ENCODE measurements around the gene DNAH1. TPM values are rescaled to one million over a fixed set of nuclear protein-coding genes. Genes with fewer than 3 reads are reported as not detected.

DNAH1 gene
- total and polyA plus RNA-seq, 2 experiments from 2014 or later, result 0.81 to 4.0 TPM

DNA sequence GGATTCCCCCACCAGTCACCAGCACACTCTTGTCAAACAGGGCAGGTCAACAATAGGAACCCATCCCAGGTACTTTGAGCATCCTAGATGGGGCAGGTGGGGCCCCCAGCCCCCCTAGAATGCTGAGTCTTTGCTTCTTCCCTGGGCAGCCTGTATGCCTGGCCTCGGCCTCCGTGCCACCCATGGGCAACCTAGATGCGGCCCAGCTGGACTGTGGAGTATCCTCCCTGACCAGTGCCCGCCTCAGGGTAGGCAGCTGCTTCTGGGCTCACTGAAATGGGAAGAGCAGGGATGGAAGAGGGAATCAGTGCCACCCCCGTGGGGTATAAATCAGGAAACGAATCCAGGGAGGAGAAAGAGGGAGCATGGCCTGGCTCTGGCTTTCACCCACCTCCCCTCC is 10.9 kb downstream of the DNAH1 start:
- no peak overlapping the region for H3K4me2 ChIP-seq (ENCODE audit: unreplicated experiment)
- no peaks in the 10 kb centered on the region for H3K9me2 ChIP-seq (ENCODE audit: insufficient read depth)
- H3K9ac ChIP-seq, result no peak overlapping the region
- H2AFZ ChIP-seq, result no peak overlapping the region
- H3K27ac ChIP-seq, result no peak overlapping the region
- H4K20me1 ChIP-seq (ENCODE audit: insufficient read depth), result no peaks in the 10 kb centered on the region
- H3K36me3 ChIP-seq (ENCODE audit: low read depth), result no peaks in the 10 kb centered on the region
- 84 to 85% methylated on average over 6 of the region's 6 CpGs for WGBS, 2 experiments (ENCODE audit: low coverage in 1 of 2, low lambda C conversion rate in 2 of 2, missing lambda C conversion rate in 2 of 2)
- H3K9me3 ChIP-seq (ENCODE audit: low read depth), result no peaks in the 10 kb centered on the region
- H3K4me1 ChIP-seq (ENCODE audit: insufficient read depth), result no peaks in the 10 kb centered on the region
- no peaks in the 10 kb centered on the region for H3K79me2 ChIP-seq (ENCODE audit: insufficient read depth)
- no peak overlapping the region for H3K4me3 ChIP-seq
- no peaks in the 10 kb centered on the region for H3K27me3 ChIP-seq (replicated peaks; ENCODE audit: insufficient read depth)
- DNase-seq, result no peak
- in situ Hi-C loops (cut with MboI), result no loop called here
- H3F3A ChIP-seq (ENCODE audit: insufficient read depth), result no peaks in the 10 kb centered on the region
- no peak for TF ChIP-seq EZH2phosphoT487 (IDR thresholded peaks at IDR 0.05; ENCODE audit: insufficient read depth, low read depth)
- TF ChIP-seq EZH2 (IDR thresholded peaks at IDR 0.05; ENCODE audit: insufficient read depth, poor library complexity, severe bottlenecking), result no peak

- H3K27ac ChIP-seq, result no peak overlapping the region
- no peaks in the 10 kb centered on the region for H3K79me2 ChIP-seq (ENCODE audit: insufficient read depth)
- no peaks in the 10 kb centered on the region for H3K4me1 ChIP-seq (ENCODE audit: insufficient read depth)
- no peak overlapping the region for H3K9ac ChIP-seq
- no peak overlapping the region for H3K4me3 ChIP-seq
- H4K20me1 ChIP-seq (ENCODE audit: insufficient read depth), result no peaks in the 10 kb centered on the region
- no peak overlapping the region for H2AFZ ChIP-seq
- H3K36me3 ChIP-seq (ENCODE audit: low read depth), result no peaks in the 10 kb centered on the region
- H3K27me3 ChIP-seq (replicated peaks; ENCODE audit: insufficient read depth), result no peaks in the 10 kb centered on the region
- DNase-seq, result no peak
- H3K4me2 ChIP-seq (ENCODE audit: unreplicated experiment), result no peak overlapping the region
- no peaks in the 10 kb centered on the region for H3K9me2 ChIP-seq (ENCODE audit: insufficient read depth)
- TF ChIP-seq EZH2phosphoT487 (IDR thresholded peaks at IDR 0.05; ENCODE audit: insufficient read depth, low read depth), result no peak
- TF ChIP-seq EZH2 (IDR thresholded peaks at IDR 0.05; ENCODE audit: insufficient read depth, poor library complexity, severe bottlenecking), result no peak
- no peaks in the 10 kb centered on the region for H3K9me3 ChIP-seq (ENCODE audit: low read depth)
- H3F3A ChIP-seq (ENCODE audit: insufficient read depth), result no peaks in the 10 kb centered on the region
- 75 to 79% methylated on average over 5 of the region's 5 CpGs for WGBS, 2 experiments (ENCODE audit: low coverage in 1 of 2, low lambda C conversion rate in 2 of 2, missing lambda C conversion rate in 2 of 2)
- in situ Hi-C loops (cut with MboI), result no loop called here
Measured at GRCh38 chr3:52327486-52328290, 11.6 kb downstream of the DNAH1 start.

DNA sequence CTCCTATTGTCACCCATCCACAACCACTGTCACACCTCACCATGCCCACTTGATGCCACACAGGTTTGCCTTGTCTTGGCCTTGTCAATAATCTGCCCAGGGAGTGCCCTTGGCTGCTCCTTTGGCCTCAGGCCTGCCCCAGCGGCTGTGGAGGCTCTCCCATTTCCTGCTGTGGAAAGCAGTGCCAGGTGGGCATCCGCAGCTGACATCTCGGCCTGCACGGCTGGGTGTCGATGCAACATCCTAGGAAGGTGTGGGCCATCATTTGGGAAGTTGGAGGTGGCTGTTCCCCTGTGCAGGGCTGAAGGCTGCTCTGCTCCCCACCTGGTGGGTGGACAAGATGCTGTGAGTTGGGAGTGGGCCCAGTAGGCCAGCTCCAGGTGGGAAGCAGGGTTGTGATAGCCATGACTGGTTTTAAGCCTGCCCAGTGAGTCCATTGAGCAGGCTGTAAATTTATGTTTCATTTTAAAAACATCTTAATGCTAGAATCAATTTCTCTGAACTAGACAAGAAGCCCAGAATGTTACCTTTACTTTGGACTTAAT is 12.5 kb downstream of the DNAH1 start:
- Histone ChIP-seq H3K9me3 (ENCODE audit: low read depth) (no peaks in the 10 kb centered on the region), H3K9ac (no peak overlapping the region), H3K27ac (no peak overlapping the region), H2AFZ (no peak overlapping the region), H3K4me2 (ENCODE audit: unreplicated experiment) (no peak overlapping the region), H3K9me2 (ENCODE audit: insufficient read depth) (no peaks in the 10 kb centered on the region), H3K27me3 (replicated peaks; ENCODE audit: insufficient read depth) (no peaks in the 10 kb centered on the region), H3K79me2 (ENCODE audit: insufficient read depth) (no peaks in the 10 kb centered on the region), H3K36me3 (ENCODE audit: low read depth) (no peaks in the 10 kb centered on the region), H3K4me3 (no peak overlapping the region), H3F3A (ENCODE audit: insufficient read depth) (0 out of 2 replicates have a peak, but pooled peaks cover 4% of the 10 kb centered on the region), H3K4me1 (ENCODE audit: insufficient read depth) (no peaks in the 10 kb centered on the region; the same call in 1 of the 2 replicates), H4K20me1 (ENCODE audit: insufficient read depth) (no peaks in the 10 kb centered on the region)
- 92 to 93% methylated on average over 5 of the region's 5 CpGs for WGBS, 2 experiments (ENCODE audit: low coverage in 1 of 2, low lambda C conversion rate in 2 of 2, missing lambda C conversion rate in 2 of 2)
- no peak for DNase-seq
- TF ChIP-seq EZH2phosphoT487 (IDR thresholded peaks at IDR 0.05; ENCODE audit: insufficient read depth, low read depth) (no peak), EZH2 (IDR thresholded peaks at IDR 0.05; ENCODE audit: insufficient read depth, poor library complexity, severe bottlenecking) (no peak)
- in situ Hi-C loops (cut with MboI), result no loop called here

- no peaks in the 10 kb centered on the region for H4K20me1 ChIP-seq (ENCODE audit: insufficient read depth)
- TF ChIP-seq EZH2phosphoT487 (IDR thresholded peaks at IDR 0.05; ENCODE audit: insufficient read depth, low read depth) (no peak), EZH2 (IDR thresholded peaks at IDR 0.05; ENCODE audit: insufficient read depth, poor library complexity, severe bottlenecking) (no peak)
- H3K4me3 ChIP-seq, result no peak overlapping the region
- H3K9me3 ChIP-seq (ENCODE audit: low read depth), result no peaks in the 10 kb centered on the region
- no peaks in the 10 kb centered on the region for H3K79me2 ChIP-seq (ENCODE audit: insufficient read depth)
- no peaks in the 10 kb centered on the region for H3K36me3 ChIP-seq (ENCODE audit: low read depth)
- no peak overlapping the region for H3K9ac ChIP-seq
- H2AFZ ChIP-seq, result no peak overlapping the region
- no peaks in the 10 kb centered on the region for H3K9me2 ChIP-seq (ENCODE audit: insufficient read depth)
- H3K4me1 ChIP-seq (ENCODE audit: insufficient read depth), result no peaks in the 10 kb centered on the region; the same call in 1 of the 2 replicates
- H3F3A ChIP-seq (ENCODE audit: insufficient read depth), result 0 out of 2 replicates have a peak, but pooled peaks cover 8% of the 10 kb centered on the region
- no peaks in the 10 kb centered on the region for H3K27me3 ChIP-seq (replicated peaks; ENCODE audit: insufficient read depth)
- no peak for DNase-seq
- no peak overlapping the region for H3K4me2 ChIP-seq (ENCODE audit: unreplicated experiment)
- in situ Hi-C loops (cut with MboI), result no loop called here
- WGBS, 2 experiments (ENCODE audit: low coverage in 1 of 2, low lambda C conversion rate in 2 of 2, missing lambda C conversion rate in 2 of 2), result 84 to 86% methylated on average over 9 of the region's 9 CpGs
- H3K27ac ChIP-seq, result no peak overlapping the region
Measured at GRCh38 chr3:52330194-52330805, 14.2 kb downstream of the DNAH1 start.
